Endothelial cell of umbilical vein (primary cell): Measurements from ENCODE around the gene SGPL1. TPM values are rescaled to one million over a fixed set of nuclear protein-coding genes. Genes with fewer than 3 reads are reported as not detected.

Source experiments
- BruUV-seq: library from RNA; stranded (reverse); fragments of 400-500 nt; replicated peaks from 2 replicates; lab custom pipeline; 2021; lab: Mats Ljungman, UMichigan
- CTCF ChIA-PET: fragments of 300-600, 350-600 bp; sonication (Branson Sonifier 250); formaldehyde crosslinking; loops from one replicate; lab custom pipeline; 2021; ENCODE audit warnings: antibody characterized with exemption, inconsistent platforms; lab: Charles Lee
- POLR2A ChIA-PET: fragments of 300-600, 350-600 bp; sonication (Branson Sonifier 250); formaldehyde crosslinking; loops from one replicate; lab custom pipeline; 2021; ENCODE audit warnings: antibody characterized with exemption, inconsistent platforms; lab: Charles Lee
- DNase-seq: peaks from one replicate; pipeline ENCODE4 v3.0.0-alpha.2; 2011; ENCODE audit warnings: low read depth, low spot score
- FAIRE-seq: peaks from 2 replicates; lab custom pipeline; 2011; peaks lifted over from hg19 to GRCh38; lab: Jason Lieb, UNC
- H2AFZ ChIP-seq: 2 replicates; pipeline ENCODE4 v1.6.0; 2012; ENCODE audit warnings: low read depth, low read length, control low read depth, inconsistent platforms
- H3K27ac ChIP-seq: 2 replicates; pipeline ENCODE4 v1.5.1; 2011; ENCODE audit warnings: low read depth, mild to moderate bottlenecking, control low read depth, low read length, moderate library complexity; ENCODE audit not compliant: insufficient read depth
- H3K27me3 ChIP-seq, 2 experiments: 2 replicates each; pipeline versions ENCODE4 v1.6.0 to v1.6.1; 2011; ENCODE audit warnings: low read length in 2 of 2, mixed read lengths in 1 of 2; ENCODE audit not compliant: control insufficient read depth in 2 of 2, insufficient read depth in 2 of 2
- H3K36me3 ChIP-seq, 2 experiments: 2 replicates in 1 of 2; 3 replicates in 1 of 2; pipeline ENCODE4 v1.5.1; 2011; ENCODE audit warnings: low read length in 2 of 2, mild to moderate bottlenecking in 1 of 2, moderate library complexity in 1 of 2; ENCODE audit not compliant: control insufficient read depth in 2 of 2, insufficient read depth in 2 of 2; ENCODE audit errors: extremely low read depth in 1 of 2
- H3K4me1 ChIP-seq: 3 replicates; pipeline ENCODE4 v1.5.1; 2011; ENCODE audit warnings: mild to moderate bottlenecking, low read length; ENCODE audit not compliant: control insufficient read depth, insufficient read depth; ENCODE audit errors: extremely low read depth
- H3K4me2 ChIP-seq: 2 replicates; pipeline ENCODE4 v1.6.1; 2011; ENCODE audit warnings: low read length, control low read depth, mixed read lengths; ENCODE audit not compliant: insufficient read depth
- H3K4me3 ChIP-seq, 3 experiments: fragments of 200-600 bp in 1 of 3; sonication (generic), shearing (Covaris generic) in 1 of 3; replicated peaks in 1 of 3; 2 replicates each; pipeline ENCODE4 v1.5.1; 2011 to 2016; ENCODE audit warnings: control low read depth in 3 of 3, low read length in 3 of 3, mild to moderate bottlenecking in 2 of 3, inconsistent platforms in 1 of 3, low read depth in 1 of 3, moderate library complexity in 1 of 3; ENCODE audit not compliant: insufficient read depth in 1 of 3
- H3K79me2 ChIP-seq: 2 replicates; pipeline ENCODE4 v1.6.0; 2012; ENCODE audit warnings: low read length, inconsistent platforms; ENCODE audit not compliant: control insufficient read depth, insufficient read depth
- H3K9ac ChIP-seq: replicated peaks from 2 replicates; pipeline ENCODE3; 2011; ENCODE audit warnings: low read length, control low read depth; ENCODE audit not compliant: insufficient read depth; ENCODE audit errors: extremely low read depth
- H3K9me1 ChIP-seq: replicated peaks from 3 replicates; pipeline ENCODE4 v1.6.0; 2011; ENCODE audit warnings: mild to moderate bottlenecking, low read length; ENCODE audit not compliant: control insufficient read depth, insufficient read depth; ENCODE audit errors: extremely low read depth
- H3K9me3 ChIP-seq: replicated peaks from 2 replicates; pipeline ENCODE4 v1.5.1; 2012; ENCODE audit warnings: low read length, inconsistent platforms; ENCODE audit not compliant: control insufficient read depth, insufficient read depth
- H4K20me1 ChIP-seq: replicated peaks from 2 replicates; pipeline ENCODE3; 2011; ENCODE audit warnings: mild to moderate bottlenecking, low read length; ENCODE audit not compliant: control insufficient read depth, insufficient read depth; ENCODE audit errors: extremely low read depth
- CTCF ChIP-seq, 2 donors: IDR thresholded peaks; 1 replicate in 1 of 2; 2 replicates in 1 of 2; pipeline ENCODE4 v1.5.1; 2011; ENCODE audit warnings: low read length in 2 of 2, mild to moderate bottlenecking in 2 of 2, moderate library complexity in 2 of 2, control low read depth in 1 of 2, inconsistent platforms in 1 of 2, low read depth in 1 of 2; ENCODE audit not compliant: insufficient read depth in 1 of 2; ENCODE audit errors: extremely low read depth in 1 of 2
- EZH2 ChIP-seq: IDR thresholded peaks from 2 replicates; pipeline ENCODE4 v1.6.1; 2012; ENCODE audit warnings: borderline replicate concordance, low read depth, mild to moderate bottlenecking, moderate library complexity, low read length, inconsistent platforms; ENCODE audit not compliant: severe bottlenecking
- FOS ChIP-seq: IDR thresholded peaks from 2 replicates; pipeline ENCODE4 v1.6.1; 2011; ENCODE audit warnings: mild to moderate bottlenecking, low read length, moderate library complexity, borderline replicate concordance; ENCODE audit not compliant: insufficient read depth
- GATA2 ChIP-seq: IDR thresholded peaks from 2 replicates; pipeline ENCODE4 v1.7.0; 2011; ENCODE audit warnings: low read depth, mild to moderate bottlenecking, moderate library complexity, mixed read lengths, low read length; ENCODE audit not compliant: insufficient read length, insufficient read depth
- JUN ChIP-seq: IDR thresholded peaks from 2 replicates; pipeline ENCODE4 v1.6.1; 2011; ENCODE audit warnings: borderline replicate concordance, low read depth; ENCODE audit not compliant: insufficient read length, insufficient read depth
- MAX ChIP-seq: IDR thresholded peaks from 2 replicates; pipeline ENCODE4 v1.6.1; 2011; ENCODE audit not compliant: insufficient read depth, insufficient read length
- MYC ChIP-seq: IDR thresholded peaks from one replicate; pipeline ENCODE4 v1.6.1; 2011; ENCODE audit warnings: mild to moderate bottlenecking, low read depth, low read length
- POLR2A ChIP-seq: IDR thresholded peaks from 2 replicates; pipeline ENCODE4 v1.6.1; 2012; ENCODE audit warnings: low read depth, mild to moderate bottlenecking, control low read depth, low read length
- POLR2AphosphoS5 ChIP-seq: IDR thresholded peaks from 2 replicates; pipeline ENCODE4 v1.6.1; 2012; ENCODE audit warnings: low read depth, mild to moderate bottlenecking, control low read depth, low read length, moderate library complexity; ENCODE audit not compliant: insufficient read depth
- dilution Hi-C: fragments of 300-500 bp; cut with MboI; formaldehyde crosslinking; loops from one replicate; pipeline ENCODE4 v1.15.0; 2019; ENCODE audit warnings: low sequenced_read_pairs; ENCODE audit not compliant: extremely low pct_ligation_motif_present
- intact Hi-C: fragments of 100-400 bp; cut with micrococcal nuclease; formaldehyde crosslinking; loops from one replicate; pipeline ENCODE4 v1.10.0; 2022
- polyA plus RNA-seq, 4 experiments: library from polyadenylated mRNA; depleted of rRNA in 3 of 4; stranded (reverse) in 3 of 4; unstranded in 1 of 4; fragments of >200 nt; gene quantifications; 2 replicates each; pipeline versions ENCODE4 v1.2.1 to v1.2.3, GENCODE V29; 2011 to 2012; ENCODE audit warnings: missing spikeins in 1 of 4
- total RNA-seq: library from RNA; stranded (reverse); gene quantifications from 2 replicates; pipeline ENCODE4 v1.2.3, GENCODE V29; 2021

The SGPL1 gene
- total and polyA plus RNA-seq, 2 donors (not counting 3 experiments of a cell fraction or from before 2014, with no cell fraction given) = 11.4 to 25.2 TPM

GRCh38 chr10:70872291-70872690, 56.5 kb downstream of the SGPL1 start:
- intact Hi-C loops = no loop called here

More at GRCh38 chr10:70872291-70872690, 56.5 kb downstream of the SGPL1 start:
- H3K9me3 ChIP-seq = no peaks in the 10 kb centered on the region
- no peak overlapping the region for H3K27ac ChIP-seq
- H4K20me1 ChIP-seq = no peaks in the 10 kb centered on the region
- ChIA-PET POLR2A (no interaction called here), CTCF (interaction anchor here (1.0 to 1.8 kb wide), 2 partner anchors 12 to 31 kb away, joined by 3 read pairs; no protein-coding TSS in a partner anchor)
- DNase-seq (no peak), FAIRE-seq (no peak)
- no peaks in the 10 kb centered on the region for H3K4me1 ChIP-seq
- TF ChIP-seq MAX = no peak
- TF ChIP-seq MYC = no peak
- no peak for TF ChIP-seq CTCF (IDR thresholded peaks at IDR 0.05; ENCODE audit: extremely low read depth in 1 of 2, insufficient read depth in 1 of 2, low read depth in 1 of 2, low read length in 2 of 2)
- TF ChIP-seq POLR2AphosphoS5 = no peak
- TF ChIP-seq EZH2 = no peak
- TF ChIP-seq FOS = no peak
- no peak for TF ChIP-seq POLR2A
- no peak for TF ChIP-seq JUN
- TF ChIP-seq GATA2 = no peak
- H3K4me2 ChIP-seq = no peak overlapping the region
- dilution Hi-C loops = no loop called here
- H3K4me3 ChIP-seq = no peak overlapping the region
- BruUV-seq = no TSS peak
- no peaks in the 10 kb centered on the region for H3K27me3 ChIP-seq
- H2AFZ ChIP-seq = no peak overlapping the region
- no peaks in the 10 kb centered on the region for H3K9me1 ChIP-seq
- H3K79me2 ChIP-seq = no peaks in the 10 kb centered on the region
- no peak overlapping the region for H3K9ac ChIP-seq
- H3K36me3 ChIP-seq = peaks cover 6 to 7% of the 10 kb centered on the region in 2 experiments
